Pons (tissue), 1 donor: ENCODE data around the gene FAM20C.
"Not testable (repeated sequence)": the region's sequence is repeated elsewhere in the genome, so short reads cannot be mapped to it uniquely, and the experiment has no call there.

Experiments used
- DNase-seq: peaks from one replicate; pipeline ENCODE4 v3.0.0-alpha.2; 2016; ENCODE audit warnings: low spot score

The FAM20C gene

DNA sequence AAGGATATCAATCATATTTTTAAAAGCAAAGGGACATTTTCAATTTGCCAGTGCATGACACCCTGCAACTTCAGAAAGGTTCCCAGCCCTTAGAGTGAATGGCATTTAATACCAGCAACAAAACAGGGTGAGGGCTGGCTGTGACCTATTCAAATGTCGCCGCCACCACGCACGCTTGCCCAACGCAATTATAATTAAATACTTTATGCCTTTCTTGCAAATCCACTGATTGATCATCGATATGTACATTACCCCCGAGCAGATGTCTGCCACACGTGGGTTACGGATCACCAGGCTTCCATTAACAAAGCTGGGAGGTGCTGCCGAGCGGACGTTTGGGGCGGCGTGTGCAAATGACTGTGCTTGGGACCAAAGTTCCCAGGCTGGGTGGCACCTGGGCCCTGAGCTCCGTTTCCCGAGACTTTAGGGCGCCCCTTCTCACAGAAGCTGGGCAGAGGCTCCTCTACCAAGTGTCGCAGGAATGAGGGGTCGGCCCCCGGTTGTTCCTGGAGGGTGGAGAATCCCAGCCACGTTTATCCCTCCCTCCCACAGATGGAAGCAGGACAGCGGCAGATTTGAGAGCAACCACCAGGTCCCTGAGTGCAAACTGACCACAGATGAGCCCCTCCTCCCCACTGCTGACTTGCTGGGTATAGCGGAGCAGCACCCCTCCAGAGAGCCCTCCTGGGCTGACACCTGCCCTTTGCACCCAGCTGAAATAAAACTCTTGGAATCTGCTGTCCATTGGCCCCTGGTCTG, 101.5 kb downstream of the FAM20C start:
- DNase-seq = no peak

DNA sequence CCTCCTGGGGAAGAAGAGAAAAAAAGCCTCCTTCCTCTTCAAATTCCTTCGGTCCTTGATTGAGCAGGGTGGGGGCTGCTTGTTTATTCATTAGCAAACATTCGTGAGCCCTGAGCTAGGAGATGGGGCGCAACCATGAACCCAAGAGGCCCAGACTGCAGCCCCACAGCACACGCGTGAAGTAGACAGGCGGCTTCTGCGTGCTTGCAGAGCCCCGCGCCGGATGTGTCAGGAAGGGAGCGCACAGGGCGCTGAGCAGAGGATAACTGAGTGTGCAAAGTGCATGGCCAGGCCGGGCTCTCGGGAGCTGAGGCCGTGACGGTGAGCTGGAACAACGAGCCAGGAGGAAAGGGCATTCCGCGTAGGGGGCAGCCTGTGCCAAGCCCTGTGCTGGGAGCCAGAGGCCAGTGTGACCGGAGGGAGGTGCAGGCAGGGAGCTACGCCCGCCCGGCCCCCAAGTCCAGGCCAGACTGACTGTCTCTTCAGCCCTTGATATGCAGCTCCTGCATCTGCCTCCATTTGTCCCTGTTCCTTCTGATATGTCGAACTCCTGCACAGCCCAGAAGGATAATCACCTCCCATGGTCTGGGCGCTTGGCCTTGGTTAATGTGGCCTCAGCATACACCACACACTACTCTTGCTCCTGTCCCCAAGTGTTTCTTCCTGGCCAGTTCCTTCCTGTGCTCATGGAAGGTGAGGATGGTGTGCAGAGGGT, 102.2 kb downstream of the FAM20C start:
- no peak for DNase-seq

DNA sequence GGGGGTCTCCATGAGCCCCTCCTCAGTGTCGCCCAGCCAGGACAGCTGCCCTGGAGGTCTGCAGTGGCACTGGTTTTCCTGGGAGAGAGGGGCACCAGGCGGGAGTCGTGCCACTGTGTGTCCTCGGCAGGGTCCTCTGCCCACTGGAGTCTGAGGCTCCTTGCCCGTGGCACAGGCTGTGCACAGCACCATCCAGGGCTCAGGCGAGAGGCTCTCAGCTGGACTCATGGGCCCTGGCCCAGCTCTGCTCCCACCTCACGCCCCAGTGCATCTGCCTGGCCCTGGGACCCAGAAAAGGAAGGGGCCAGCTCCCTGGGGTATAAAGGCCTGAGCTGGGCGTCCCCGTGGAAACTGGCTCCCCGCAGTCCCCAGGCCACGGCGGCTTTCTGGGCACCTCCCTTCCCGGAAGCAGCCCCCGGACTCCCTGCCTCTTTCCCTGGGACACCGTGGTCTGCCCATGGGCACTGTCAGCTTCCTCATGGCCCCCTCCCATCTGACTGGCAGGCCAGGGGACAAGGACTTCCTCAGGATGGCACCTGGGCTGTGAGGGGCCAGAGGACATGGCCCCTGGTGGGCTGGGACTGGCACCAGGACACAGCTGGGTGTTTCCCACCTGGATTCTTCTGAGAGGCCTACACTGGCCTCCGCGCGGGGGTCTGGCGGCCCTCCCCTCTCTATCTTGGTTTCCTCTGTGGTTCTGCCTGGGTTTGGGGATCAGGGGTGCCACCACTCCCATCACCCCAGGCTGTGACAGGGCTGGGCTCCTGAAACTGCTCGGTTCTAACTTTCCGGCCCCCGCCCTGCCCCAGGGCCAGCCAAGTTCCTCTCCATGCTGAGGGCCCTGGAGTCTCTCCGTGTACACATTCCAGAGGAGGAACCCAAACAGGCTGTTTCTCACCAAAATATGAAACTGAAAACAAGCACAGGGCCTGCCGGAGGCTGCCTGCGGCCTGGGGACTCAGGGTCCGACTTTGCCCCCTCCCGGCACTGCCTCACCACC, 103.1 kb downstream of the FAM20C start:
- no peak for DNase-seq

DNA sequence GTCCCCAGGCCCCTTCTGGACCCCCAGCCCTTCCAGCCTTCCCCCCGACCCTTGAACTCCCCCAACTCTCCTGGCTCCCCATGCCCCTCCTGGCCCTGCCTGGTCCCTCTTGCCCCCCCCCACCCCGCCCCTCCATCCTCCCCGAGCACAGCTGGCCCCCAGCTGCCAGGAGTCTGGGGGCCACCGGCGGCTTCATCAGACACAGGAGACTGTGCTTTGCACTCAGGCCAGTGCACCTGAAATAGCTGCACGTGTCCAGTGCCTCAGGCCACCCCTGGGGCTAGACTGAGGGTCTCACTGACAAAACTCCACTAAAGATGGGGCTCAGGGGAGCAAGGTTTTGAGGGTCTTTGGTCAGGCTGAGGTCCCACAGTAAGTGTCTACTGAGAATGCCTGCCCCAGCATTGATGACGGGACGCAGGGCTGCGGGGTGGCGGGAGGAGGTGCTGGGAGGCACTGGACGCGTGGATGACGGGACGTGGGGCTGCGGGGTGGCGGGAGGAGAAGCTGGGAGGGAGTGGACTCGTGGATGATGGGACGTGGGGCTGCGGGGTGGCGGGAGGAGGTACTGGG, 104.1 kb downstream of the FAM20C start:
- no peak for DNase-seq

DNA sequence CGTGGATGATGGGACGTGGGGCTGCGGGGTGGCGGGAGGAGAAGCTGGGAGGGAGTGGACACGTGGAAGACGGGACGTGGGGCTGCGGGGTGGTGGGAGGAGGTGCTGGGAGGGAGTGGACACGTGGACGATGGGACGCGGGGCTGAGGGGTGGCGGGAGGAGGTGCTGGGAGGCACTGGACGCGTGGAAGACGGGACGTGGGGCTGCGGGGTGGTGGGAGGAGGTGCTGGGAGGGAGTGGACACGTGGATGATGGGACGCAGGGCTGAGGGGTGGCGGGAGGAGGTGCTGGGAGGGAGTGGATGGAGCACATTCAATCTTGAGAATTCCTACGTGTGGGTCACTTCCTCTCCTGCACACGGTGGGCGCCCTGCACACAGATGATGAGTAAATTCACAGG, 104.8 kb downstream of the FAM20C start:
- DNase-seq = not testable (repeated sequence)

DNA sequence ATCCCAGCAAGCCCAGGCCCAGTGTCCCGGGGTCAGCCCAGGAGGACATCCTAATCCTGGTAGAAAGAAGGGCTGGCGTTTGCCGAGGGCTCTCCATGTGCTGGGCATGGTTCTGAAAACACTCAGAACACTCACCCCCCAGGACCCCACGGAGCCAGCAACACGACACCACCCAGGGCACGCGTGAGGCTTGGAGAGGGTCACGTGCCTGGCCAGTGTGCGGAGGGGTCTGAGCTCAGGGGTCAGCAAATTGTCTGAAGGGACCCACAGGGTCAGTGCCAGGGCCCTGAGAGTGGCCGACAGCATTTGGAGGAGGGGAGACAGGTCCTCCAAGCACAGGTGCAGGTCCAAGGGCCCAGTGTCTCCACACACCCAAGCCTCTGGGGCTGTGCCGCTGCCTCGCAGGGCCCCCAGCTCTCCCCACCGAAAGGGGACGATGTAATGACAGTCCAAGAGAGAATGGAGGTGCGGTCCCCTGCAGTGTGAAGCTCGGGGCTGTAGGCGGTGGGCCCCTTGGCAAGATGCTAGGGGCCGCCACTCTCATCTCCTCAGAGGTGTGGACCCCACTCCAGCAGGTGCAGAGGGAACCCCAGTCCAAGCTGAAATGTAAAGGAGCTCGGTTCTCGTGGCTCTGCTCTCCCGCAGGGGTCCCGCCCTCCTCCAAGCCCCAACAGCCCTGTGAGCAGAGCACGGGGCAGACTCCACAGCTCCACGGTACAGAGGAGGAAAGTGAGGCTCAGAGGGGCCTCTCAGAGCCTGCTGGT, 105.4 kb downstream of the FAM20C start:
- no peak for DNase-seq

DNA sequence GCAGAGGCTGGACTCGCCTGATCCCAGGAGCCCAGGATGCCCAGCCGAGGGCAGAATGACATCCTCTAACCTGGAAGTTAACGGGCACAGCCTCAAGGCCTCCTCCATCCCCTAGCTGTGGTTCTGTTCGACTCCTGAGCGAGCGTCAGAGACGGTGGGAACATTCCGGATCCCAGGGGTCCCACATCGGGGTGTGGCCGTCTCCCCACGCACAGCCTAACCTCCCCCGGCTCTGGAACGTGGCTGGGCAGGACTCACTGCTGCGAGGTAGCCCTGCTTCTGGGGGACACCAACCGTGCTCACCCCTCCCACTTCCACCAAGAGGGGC, 106.0 kb downstream of the FAM20C start:
- no peak for DNase-seq

DNA sequence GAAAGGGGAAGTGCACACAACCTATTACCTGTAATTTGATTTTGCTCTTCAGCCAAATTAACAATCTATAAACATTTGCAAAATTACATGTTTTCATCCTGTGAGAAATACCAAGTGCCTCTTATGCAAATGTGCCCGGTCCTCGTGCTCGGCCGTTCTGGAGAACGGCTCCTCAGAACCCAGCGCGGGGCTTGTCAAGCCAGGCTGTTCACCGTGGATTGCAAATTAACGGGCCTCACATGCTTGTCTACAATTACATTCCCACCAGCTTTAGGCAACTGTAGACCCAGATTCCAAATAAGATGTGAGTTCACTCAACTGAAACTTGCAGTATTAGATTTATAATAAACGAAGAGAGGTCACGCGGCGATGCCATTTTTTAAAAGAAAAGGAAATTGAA, 106.4 kb downstream of the FAM20C start:
- no peak for DNase-seq

DNA sequence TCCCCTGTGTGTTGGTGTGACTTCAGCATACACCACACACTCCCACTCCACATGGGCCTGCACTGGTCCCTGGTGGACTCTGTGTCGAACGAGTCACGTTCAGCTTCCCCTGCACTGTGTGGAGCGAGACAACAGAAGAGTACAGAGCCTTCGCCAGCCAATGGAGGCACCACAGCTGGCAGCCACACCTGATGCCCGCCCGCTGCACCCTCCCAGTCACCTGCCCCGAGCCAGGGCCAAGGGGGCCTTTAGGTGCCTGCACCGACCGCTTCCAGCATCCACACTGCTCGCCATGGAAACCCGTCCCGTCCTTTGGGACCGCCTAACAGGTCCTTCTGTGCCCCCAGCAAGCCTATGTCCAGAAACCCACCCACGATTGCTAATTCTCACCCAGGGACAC, 106.8 kb downstream of the FAM20C start:
- DNase-seq = no peak

DNA sequence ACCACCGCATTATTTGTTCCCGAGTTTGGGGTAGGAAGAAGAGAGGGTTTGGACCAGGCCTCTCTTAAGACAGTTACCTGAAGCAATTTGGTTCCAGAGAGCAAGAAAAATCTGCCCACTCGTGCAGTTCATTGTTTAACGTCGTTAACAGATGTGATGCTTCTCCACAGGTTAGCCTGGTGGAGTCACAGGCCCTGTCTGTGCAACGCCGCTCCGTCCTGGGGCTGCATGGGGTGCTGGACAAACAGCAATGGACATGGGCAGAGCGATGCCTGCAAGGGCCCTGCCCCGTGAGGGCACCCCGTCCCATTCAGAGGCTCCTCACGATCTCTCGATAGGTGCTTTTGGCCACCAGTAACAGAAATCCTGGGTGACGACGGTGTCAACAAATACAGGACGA, 107.3 kb downstream of the FAM20C start:
- DNase-seq = no peak

DNA sequence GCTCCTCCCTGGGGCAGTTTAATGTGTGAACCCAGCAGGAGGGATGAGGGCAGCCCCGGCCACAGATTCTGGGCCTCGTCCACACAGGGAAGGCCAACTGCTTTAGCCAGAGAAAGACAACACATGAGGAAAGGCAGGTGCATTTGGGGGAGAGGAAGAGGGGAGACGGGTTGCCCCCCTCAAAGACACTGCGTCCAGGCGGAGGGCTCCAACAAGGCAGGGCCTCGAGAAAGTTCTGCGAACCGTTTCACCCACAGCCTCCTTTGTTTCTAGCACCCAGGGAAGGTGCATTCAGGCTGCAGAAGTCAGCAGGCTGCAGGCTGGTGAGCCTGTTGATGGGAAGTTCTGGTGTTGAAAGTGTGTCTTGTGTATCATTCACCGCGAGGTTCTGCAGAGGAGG, 107.7 kb downstream of the FAM20C start:
- no peak for DNase-seq

DNA sequence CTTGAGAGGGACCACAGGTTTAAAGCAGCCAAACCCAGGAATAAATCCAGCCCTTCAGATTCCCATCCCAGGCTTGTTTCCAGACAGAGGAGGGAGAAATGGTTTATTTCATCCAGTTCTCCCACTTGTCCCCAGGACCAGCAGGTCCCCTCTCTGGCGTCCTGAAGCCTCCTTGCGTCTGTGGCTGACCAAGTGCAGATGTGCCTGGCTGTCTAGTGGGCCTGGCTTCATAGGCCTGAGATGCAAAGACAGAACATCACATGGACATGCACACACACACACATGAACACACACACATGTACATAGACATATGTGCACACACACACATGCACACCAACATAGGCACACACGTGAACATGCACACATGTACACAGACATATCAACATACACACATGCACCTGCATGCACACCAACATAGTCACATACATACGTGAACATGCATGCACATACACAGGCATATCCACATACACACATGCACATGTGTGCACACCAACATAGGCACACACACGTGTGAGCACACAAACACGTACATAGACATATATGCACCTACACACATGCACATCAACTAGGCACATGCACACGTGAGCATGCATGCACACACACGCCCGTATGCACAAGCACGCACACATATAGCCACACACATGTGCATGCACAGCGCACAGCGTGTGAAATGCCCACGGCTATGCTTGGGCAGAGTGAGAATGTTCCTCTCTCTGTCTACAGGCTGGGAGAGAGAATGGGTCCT, 108.3 kb downstream of the FAM20C start:
- no peak for DNase-seq

DNA sequence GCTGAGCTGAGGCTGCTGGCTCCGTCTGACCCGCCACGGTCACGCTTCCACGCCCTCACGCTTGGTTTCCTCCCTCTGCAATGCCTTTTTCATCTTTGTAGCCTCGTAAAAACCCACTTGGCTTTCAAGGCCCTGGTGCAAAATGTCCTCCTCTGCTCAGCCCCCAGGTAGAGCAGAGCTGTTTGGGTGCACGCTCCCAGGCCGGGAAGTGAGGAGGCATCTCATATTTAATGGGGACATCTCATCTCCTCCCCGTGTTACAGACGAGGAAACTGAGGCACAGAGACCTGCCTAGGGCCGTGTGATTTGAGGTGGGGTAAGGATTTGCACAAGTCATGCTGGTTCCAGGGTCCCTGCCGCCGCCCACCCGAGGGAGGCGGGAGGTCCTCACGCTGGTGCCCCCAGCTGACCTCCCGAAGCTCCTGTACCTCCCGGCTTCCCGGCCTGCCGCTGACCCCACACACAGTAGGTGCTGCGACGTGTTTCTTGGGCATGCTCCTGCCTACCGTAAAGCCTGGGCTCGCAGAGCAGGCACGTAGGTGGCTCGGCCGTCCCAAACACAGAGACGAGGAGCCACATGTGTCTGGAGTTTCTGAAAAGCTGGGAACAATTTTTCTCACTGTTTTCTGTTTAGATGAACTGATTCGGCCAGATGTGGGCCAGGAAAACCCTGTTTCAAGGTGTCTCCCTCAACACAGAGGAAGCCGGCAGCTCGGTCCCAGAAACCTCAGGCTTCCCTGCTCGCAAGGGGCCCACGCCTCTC, 109.1 kb downstream of the FAM20C start:
- DNase-seq = no peak

DNA sequence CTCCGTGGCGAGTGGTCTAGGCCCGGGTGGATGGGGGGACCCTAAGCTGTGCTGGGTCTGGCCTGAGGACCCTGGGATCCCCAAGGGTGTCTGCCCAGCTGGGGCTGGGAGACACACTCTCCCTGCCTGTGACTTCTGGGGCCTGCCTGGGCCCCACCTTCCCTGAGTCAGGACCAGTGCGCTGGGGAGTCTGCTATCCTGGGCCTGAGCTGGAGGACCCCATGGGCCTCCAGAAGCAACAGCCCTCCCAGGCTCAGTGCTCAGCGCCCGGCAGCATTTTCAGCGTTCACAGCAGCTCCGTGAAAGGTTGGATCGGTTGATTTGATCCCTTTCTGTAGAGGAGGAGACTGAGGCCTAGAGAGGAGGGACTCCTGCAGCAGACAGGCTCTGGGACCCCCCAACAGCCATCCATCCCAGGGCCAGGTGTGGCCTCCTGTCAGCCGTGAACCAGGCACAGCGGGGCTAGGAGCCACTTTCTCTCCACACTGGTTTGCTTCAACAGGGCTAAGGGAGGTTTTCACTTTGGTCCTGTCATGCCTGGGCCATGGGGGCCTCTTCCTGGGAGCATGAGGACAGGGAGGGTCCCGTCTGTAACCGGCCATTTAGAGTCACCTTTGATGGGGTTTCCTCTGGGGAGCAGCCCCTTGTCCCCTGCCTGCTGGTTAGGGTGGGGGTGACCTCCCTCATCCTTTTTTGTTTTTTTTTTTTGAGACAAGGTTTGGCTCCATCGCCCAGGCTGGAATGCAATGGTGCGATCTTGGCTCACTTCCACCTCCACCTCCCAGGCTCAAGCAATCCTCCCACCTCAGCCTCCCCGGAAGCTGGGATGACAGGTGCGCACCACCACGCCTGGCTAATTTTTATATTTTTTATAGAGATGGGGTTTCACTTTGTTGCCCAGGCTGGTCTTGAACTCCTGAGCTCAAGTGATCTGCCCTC, 110.0 kb downstream of the FAM20C start:
- no peak for DNase-seq

DNA sequence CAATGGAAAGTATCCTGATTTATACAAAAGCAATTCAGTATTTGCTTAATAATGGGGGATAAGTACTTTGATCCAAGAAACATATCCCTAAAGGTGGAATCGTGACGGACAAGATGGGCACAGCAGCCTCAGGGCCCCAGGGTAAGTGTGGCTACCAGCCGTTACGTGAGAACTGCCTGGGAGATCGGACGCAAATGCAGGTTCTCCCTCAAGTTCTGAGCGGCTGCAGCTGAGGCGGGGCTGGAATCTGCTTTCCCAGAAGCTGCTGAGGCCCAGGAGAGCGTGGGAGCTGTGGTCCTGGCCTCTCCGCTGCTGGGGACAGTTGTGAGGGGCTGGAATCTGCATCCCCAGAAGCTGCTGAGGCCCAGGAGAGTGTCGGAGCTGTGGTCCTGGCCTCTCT, 111.1 kb downstream of the FAM20C start:
- DNase-seq = no peak

DNA sequence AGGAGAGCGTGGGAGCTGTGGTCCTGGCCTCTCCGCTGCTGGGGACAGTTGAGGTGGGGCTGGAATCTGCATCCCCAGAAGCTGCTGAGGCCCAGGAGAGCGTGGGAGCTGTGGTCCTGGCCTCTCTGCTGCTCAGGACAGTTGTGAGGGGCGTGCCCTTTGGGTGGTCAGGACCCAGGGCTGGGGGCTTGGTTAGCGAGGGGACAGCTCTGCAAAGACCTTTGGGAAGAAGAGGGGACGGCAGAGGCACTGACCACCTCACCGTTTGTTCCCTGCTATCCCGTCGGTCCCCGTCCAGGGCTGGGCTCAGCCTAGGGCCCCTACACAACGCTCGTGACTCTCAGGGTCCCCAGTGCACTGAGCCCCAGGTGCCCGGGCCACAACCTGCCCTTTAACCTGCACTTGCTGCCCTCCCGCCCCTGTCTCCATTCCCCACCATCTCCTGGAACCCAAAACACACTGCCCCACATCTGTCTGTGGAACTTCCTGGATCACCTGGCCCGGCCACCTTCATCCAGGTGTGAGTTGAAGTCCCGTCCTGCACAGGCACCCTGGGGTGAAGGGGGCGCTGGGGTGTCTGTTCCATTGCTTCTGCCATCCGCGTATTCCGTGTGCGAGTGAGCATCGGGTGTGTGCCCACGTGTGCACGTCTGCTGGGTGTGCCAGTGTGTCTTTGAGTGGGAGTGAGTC, 111.7 kb downstream of the FAM20C start:
- no peak for DNase-seq

DNA sequence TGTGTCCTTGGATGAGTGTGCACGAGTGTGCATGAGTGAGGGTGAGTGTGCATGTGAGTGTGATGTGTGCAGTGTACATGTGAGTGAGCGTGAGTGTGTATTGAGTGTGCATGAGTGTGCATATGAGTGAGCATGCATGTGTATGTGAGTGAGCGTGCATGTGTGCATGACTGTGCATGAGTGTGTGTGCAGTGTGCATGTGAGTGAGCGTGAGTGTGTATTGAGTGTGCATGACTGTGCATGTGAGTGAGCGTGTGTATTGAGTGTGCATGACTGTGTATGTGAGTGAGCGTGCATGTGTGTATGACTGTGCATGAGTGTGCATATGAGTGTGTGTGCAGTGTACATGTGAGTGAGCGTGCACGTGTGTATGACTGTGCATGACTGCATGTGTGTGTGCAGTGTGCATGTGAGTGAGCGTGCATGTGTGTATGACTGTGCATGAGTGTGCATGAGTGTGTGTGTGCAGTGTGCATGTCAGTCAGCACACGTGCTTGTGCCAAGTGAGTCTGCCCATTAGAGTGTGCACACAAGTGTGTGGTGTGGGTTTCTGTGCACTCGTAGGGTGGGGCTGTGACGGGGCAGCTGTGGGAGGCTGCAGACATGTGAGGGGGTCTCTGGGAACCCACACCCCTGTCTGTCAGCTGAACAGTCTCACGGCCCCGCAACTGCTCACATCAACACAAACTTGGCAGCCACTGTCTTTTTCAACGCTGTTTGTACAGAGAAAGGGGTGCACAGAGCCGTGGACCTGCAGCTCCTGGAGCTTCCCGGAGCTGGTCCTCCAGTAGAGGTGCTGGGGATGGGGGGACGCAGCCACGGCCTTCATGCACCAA, 112.4 kb downstream of the FAM20C start:
- DNase-seq = no peak
